ENCODE results near the gene ERCC6L2. TPM values are rescaled to one million over a fixed set of nuclear protein-coding genes. Genes with fewer than 3 reads are reported as not detected.

ERCC6L2 gene
- total RNA-seq, 2 donors from 2014 or later: 37.7 to 44.2 TPM

DNA sequence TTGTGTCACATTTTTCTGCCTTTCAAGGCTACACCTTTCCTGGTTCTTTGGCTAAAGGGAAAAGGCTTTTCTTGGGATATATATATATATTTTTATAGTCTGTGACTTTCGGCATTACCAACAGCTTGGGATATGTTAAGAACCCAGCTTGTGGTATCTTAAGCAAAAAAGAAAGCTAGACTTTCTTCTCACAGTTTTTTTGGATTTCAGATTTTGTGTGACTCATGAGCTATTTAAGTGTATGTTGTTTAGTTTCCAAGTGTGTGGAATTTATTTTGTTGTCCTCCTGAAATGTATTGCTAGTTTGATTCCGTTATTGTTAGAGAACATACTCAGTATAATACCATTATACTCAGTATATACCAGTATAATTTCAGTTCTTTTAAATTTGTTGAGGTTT is 64.8 kb downstream of the ERCC6L2 start:
- no peak overlapping the region for H3K27ac ChIP-seq (ENCODE audit: low read depth, low read length)
- peaks cover 80% of the 10 kb centered on the region for H3K36me3 Mint-ChIP-seq (ENCODE audit: low read depth)
- peaks cover 62% of the 10 kb centered on the region for H3K9me3 ChIP-seq (ENCODE audit: control insufficient read depth, low read length)
- H3K4me3 Mint-ChIP-seq: no peak overlapping the region
- H3K9me3 Mint-ChIP-seq: peaks cover 22% of the 10 kb centered on the region
- H3K4me3 ChIP-seq (ENCODE audit: low read length): no peak overlapping the region
- 95 to 100% methylated on average over 1 of the region's 2 CpGs for WGBS, 2 experiments (ENCODE audit: insufficient coverage in 1 of 2, insufficient read length in 1 of 2)
- TF ChIP-seq, protein P1, sequence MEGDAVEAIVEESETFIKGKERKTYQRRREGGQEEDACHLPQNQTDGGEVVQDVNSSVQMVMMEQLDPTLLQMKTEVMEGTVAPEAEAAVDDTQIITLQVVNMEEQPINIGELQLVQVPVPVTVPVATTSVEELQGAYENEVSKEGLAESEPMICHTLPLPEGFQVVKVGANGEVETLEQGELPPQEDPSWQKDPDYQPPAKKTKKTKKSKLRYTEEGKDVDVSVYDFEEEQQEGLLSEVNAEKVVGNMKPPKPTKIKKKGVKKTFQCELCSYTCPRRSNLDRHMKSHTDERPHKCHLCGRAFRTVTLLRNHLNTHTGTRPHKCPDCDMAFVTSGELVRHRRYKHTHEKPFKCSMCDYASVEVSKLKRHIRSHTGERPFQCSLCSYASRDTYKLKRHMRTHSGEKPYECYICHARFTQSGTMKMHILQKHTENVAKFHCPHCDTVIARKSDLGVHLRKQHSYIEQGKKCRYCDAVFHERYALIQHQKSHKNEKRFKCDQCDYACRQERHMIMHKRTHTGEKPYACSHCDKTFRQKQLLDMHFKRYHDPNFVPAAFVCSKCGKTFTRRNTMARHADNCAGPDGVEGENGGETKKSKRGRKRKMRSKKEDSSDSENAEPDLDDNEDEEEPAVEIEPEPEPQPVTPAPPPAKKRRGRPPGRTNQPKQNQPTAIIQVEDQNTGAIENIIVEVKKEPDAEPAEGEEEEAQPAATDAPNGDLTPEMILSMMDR (conservative IDR thresholded peaks at IDR 0.05): no peak
- no peaks in the 10 kb centered on the region for H3K4me1 ChIP-seq (ENCODE audit: control insufficient read depth, insufficient read depth, low read length)
- H3K27ac Mint-ChIP-seq: no peak overlapping the region
- no peaks in the 10 kb centered on the region for H3K27me3 Mint-ChIP-seq (ENCODE audit: insufficient read depth)
- no peak overlapping the region for H3K9ac ChIP-seq (ENCODE audit: extremely low read depth, low read length, poor library complexity, severe bottlenecking)
- no peak for DNase-seq
- H3K27me3 ChIP-seq (ENCODE audit: control insufficient read depth, insufficient read depth, low read length, poor library complexity, severe bottlenecking): no peaks in the 10 kb centered on the region
- no peaks in the 10 kb centered on the region for H3K4me1 Mint-ChIP-seq
- H3K36me3 ChIP-seq (ENCODE audit: control insufficient read depth, insufficient read depth, low read length): peaks cover 81% of the 10 kb centered on the region

DNA sequence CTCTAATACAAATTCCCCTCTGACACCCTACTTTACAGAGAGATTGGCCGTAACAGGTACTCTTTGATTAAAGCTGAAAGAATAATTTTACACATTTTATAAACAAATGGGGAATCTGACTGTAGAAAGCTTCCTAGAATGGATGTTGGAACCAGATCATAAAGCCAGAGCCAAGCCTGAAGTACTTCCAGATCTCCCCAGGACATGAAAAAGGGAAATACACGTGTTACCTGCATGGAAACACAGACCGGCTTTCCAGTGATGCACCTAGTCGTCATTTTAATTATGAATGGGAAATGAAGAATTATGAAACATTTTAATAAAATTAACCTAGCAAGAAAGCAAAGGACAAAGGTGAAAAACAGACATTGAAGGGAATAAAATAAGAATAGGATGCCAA is 66.5 kb downstream of the ERCC6L2 start:
- no peaks in the 10 kb centered on the region for H3K27me3 Mint-ChIP-seq (ENCODE audit: insufficient read depth)
- Histone ChIP-seq H3K4me3 (ENCODE audit: low read length) (no peak overlapping the region), H3K36me3 (ENCODE audit: control insufficient read depth, insufficient read depth, low read length) (peaks cover 80% of the 10 kb centered on the region), H3K27ac (ENCODE audit: low read depth, low read length) (no peak overlapping the region), H3K9me3 (ENCODE audit: control insufficient read depth, low read length) (peaks cover 72% of the 10 kb centered on the region), H3K4me1 (ENCODE audit: control insufficient read depth, insufficient read depth, low read length) (no peaks in the 10 kb centered on the region), H3K27me3 (ENCODE audit: control insufficient read depth, insufficient read depth, low read length, poor library complexity, severe bottlenecking) (no peaks in the 10 kb centered on the region), H3K9ac (ENCODE audit: extremely low read depth, low read length, poor library complexity, severe bottlenecking) (no peak overlapping the region)
- 97% methylated on average over 4 of the region's 4 CpGs; no CpG with 5 or more reads in 1 of the 2 experiments for WGBS, 2 experiments (ENCODE audit: insufficient coverage in 1 of 2, insufficient read length in 1 of 2)
- TF ChIP-seq, protein P1 (conservative IDR thresholded peaks at IDR 0.05): no peak
- peaks cover 34% of the 10 kb centered on the region for H3K9me3 Mint-ChIP-seq
- peaks cover 85% of the 10 kb centered on the region for H3K36me3 Mint-ChIP-seq (ENCODE audit: low read depth)
- no peak overlapping the region for H3K27ac Mint-ChIP-seq
- DNase-seq: no peak
- H3K4me3 Mint-ChIP-seq: no peak overlapping the region
- H3K4me1 Mint-ChIP-seq: no peaks in the 10 kb centered on the region

DNA sequence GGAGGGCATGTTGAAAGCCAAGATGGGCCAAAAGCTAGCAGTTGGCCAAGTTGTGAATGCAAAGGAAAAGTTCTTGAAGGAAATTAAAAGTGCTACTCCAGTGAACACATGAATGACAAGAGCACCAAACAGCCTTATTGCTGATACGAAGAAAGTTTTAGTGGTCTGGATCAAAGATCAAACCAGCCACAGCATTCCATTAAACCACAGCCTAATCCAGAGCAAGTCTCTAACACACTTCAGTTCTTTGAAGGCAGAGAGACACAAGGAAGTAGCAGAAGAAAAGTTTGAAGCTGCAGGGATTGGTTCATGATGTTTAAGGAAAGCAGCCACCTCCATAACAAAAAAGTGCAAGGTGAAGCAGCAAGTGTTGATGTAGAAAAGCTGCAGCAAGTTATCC is 71.6 kb downstream of the ERCC6L2 start:
- TF ChIP-seq, protein P1 (conservative IDR thresholded peaks at IDR 0.05): no peak
- no peak overlapping the region for H3K27ac Mint-ChIP-seq
- peaks cover 96% of the 10 kb centered on the region for H3K36me3 Mint-ChIP-seq (ENCODE audit: low read depth)
- no peak overlapping the region for H3K4me3 Mint-ChIP-seq
- Histone ChIP-seq H3K27me3 (ENCODE audit: control insufficient read depth, insufficient read depth, low read length, poor library complexity, severe bottlenecking) (no peaks in the 10 kb centered on the region), H3K4me1 (ENCODE audit: control insufficient read depth, insufficient read depth, low read length) (no peaks in the 10 kb centered on the region), H3K36me3 (ENCODE audit: control insufficient read depth, insufficient read depth, low read length) (peaks cover 82% of the 10 kb centered on the region), H3K9me3 (ENCODE audit: control insufficient read depth, low read length) (peaks cover 86% of the 10 kb centered on the region), H3K27ac (ENCODE audit: low read depth, low read length) (no peak overlapping the region), H3K4me3 (ENCODE audit: low read length) (no peak overlapping the region), H3K9ac (ENCODE audit: extremely low read depth, low read length, poor library complexity, severe bottlenecking) (no peak overlapping the region)
- H3K9me3 Mint-ChIP-seq: peaks cover 44% of the 10 kb centered on the region
- no peak for DNase-seq
- no peaks in the 10 kb centered on the region for H3K27me3 Mint-ChIP-seq (ENCODE audit: insufficient read depth)
- WGBS, 2 experiments (ENCODE audit: insufficient coverage in 1 of 2, insufficient read length in 1 of 2): 96% methylated on average over 1 of the region's 1 CpG; no CpG with 5 or more reads in 1 of the 2 experiments
- no peaks in the 10 kb centered on the region for H3K4me1 Mint-ChIP-seq
